ENCODE measurements around the gene VIT.

GRCh38 chr2:36704475-36705150 is 8.1 kb downstream of the VIT start:
- TF ChIP-seq YY1 (IDR thresholded peaks at IDR 0.05; ENCODE audit: low read depth), result no peak
- TF ChIP-seq RAD21 (IDR thresholded peaks at IDR 0.05; ENCODE audit: low read depth), result no peak

All from Ishikawa (cell line).